ENCODE results near the gene LMNTD2. TPM values are rescaled to one million over a fixed set of nuclear protein-coding genes. Genes with fewer than 3 reads are reported as not detected.

LMNTD2 gene
- total RNA-seq, 1 experiment from 2014 or later = 4.0 TPM

GRCh38 chr11:548700-549603, 11.6 kb downstream of the LMNTD2 start (continued):
- no peak for TF ChIP-seq CTCF (IDR thresholded peaks at IDR 0.05)
- TF ChIP-seq CREM (CRISPR knock-in tag; IDR thresholded peaks at IDR 0.05) = no peak
- no peak for TF ChIP-seq E2F1 (CRISPR knock-in tag; IDR thresholded peaks at IDR 0.05)
- no peak for TF ChIP-seq ZNF532 (CRISPR knock-in tag; IDR thresholded peaks at IDR 0.05; ENCODE audit: borderline replicate concordance)

- TF ChIP-seq ZNF263 (CRISPR knock-in tag; IDR thresholded peaks at IDR 0.05; ENCODE audit: low read depth) = no peak
- TF ChIP-seq GTF2I (CRISPR knock-in tag; conservative IDR thresholded peaks at IDR 0.05) = no peak
- no peak for TF ChIP-seq JUN (CRISPR knock-in tag; IDR thresholded peaks at IDR 0.05)
- TF ChIP-seq GRHL2 (CRISPR knock-in tag; IDR thresholded peaks at IDR 0.05; ENCODE audit: insufficient replicate concordance, severe bottlenecking) = no peak
- TF ChIP-seq CREB1 (CRISPR knock-in tag; IDR thresholded peaks at IDR 0.05) = no peak
- TF ChIP-seq E2F5 (CRISPR knock-in tag; IDR thresholded peaks at IDR 0.05) = no peak
- no peak for TF ChIP-seq RELA (CRISPR knock-in tag; IDR thresholded peaks at IDR 0.05; ENCODE audit: borderline replicate concordance)
- TF ChIP-seq ZNF281 (CRISPR knock-in tag; IDR thresholded peaks at IDR 0.05) = no peak
- no peak for TF ChIP-seq PRDM15 (CRISPR knock-in tag; IDR thresholded peaks at IDR 0.05)
- no peak for TF ChIP-seq MXD4 (CRISPR knock-in tag; IDR thresholded peaks at IDR 0.05; ENCODE audit: borderline replicate concordance)
- TF ChIP-seq ERG (CRISPR knock-in tag; IDR thresholded peaks at IDR 0.05) = no peak
- TF ChIP-seq ZBTB21 (CRISPR knock-in tag; IDR thresholded peaks at IDR 0.05; ENCODE audit: borderline replicate concordance) = no peak
- no peak for TF ChIP-seq NFYB (CRISPR knock-in tag; conservative IDR thresholded peaks at IDR 0.05; ENCODE audit: low read depth)
- Mint-ChIP-seq H3K36me3 (peaks cover 3% of the 10 kb centered on the region), H3K4me3 (no peak overlapping the region), H3K27me3 (ENCODE audit: low read depth) (no peaks in the 10 kb centered on the region; the same call in 1 of the 2 replicates), H3K27ac (no peak overlapping the region), H3K4me1 (no peaks in the 10 kb centered on the region), H3K9me3 (no peaks in the 10 kb centered on the region)
- CTCF ChIA-PET = interaction anchor here (1.2 kb wide), 1 partner anchor 10 kb away, joined by 5 read pairs; no protein-coding TSS in a partner anchor
- POLR2A ChIA-PET = no interaction called here
- ATAC-seq = no peak
- DNase-seq (ENCODE audit: low spot score) = no peak
Observed at GRCh38 chr11:545171-545570, 15.4 kb downstream of the LMNTD2 start.

Data from WTC11 (cell line).